Muscle layer of duodenum (tissue), 2 donors: ENCODE measurements around the gene CCDC88C.

Experiments used
- H3K27ac ChIP-seq: one replicate; pipeline ENCODE4 v1.7.0; 2013; ENCODE audit warnings: mild to moderate bottlenecking, low read length
- H3K27me3 ChIP-seq: one replicate; pipeline ENCODE4 v1.7.0; 2013; ENCODE audit warnings: low read depth, mild to moderate bottlenecking, control low read depth, low read length
- H3K36me3 ChIP-seq, 2 donors: one replicate each; pipeline ENCODE4 v1.7.0; 2013; ENCODE audit warnings: low read length in 2 of 2, control low read depth in 1 of 2, mild to moderate bottlenecking in 1 of 2; ENCODE audit not compliant: insufficient read depth in 2 of 2, control insufficient read depth in 1 of 2
- H3K4me1 ChIP-seq, 2 donors: one replicate each; pipeline ENCODE4 v1.7.0; 2013; ENCODE audit warnings: low read length in 2 of 2, mild to moderate bottlenecking in 2 of 2, control low read depth in 1 of 2, moderate library complexity in 1 of 2; ENCODE audit not compliant: insufficient read depth in 2 of 2, control insufficient read depth in 1 of 2
- H3K4me3 ChIP-seq, 2 donors: one replicate each; pipeline ENCODE4 v1.7.0; 2013; ENCODE audit warnings: low read length in 2 of 2, low read depth in 1 of 2, mild to moderate bottlenecking in 1 of 2
- H3K9me3 ChIP-seq, 2 donors: one replicate each; pipeline ENCODE4 v1.7.0; 2013; ENCODE audit warnings: low read length in 2 of 2, control low read depth in 1 of 2, mild to moderate bottlenecking in 1 of 2; ENCODE audit not compliant: control insufficient read depth in 1 of 2
- donor health status: healthy.

Gene CCDC88C

GRCh38 chr14:91381801-91382670, 35.6 kb downstream of the CCDC88C start:
- Histone ChIP-seq H3K36me3 (no peaks in the 10 kb centered on the region), H3K27ac (no peak overlapping the region), H3K4me3 (no peak overlapping the region), H3K9me3 (no peaks in the 10 kb centered on the region), H3K27me3 (no peaks in the 10 kb centered on the region), H3K4me1 (peaks cover 12 to 32% of the 10 kb centered on the region in 2 donors)

DNA sequence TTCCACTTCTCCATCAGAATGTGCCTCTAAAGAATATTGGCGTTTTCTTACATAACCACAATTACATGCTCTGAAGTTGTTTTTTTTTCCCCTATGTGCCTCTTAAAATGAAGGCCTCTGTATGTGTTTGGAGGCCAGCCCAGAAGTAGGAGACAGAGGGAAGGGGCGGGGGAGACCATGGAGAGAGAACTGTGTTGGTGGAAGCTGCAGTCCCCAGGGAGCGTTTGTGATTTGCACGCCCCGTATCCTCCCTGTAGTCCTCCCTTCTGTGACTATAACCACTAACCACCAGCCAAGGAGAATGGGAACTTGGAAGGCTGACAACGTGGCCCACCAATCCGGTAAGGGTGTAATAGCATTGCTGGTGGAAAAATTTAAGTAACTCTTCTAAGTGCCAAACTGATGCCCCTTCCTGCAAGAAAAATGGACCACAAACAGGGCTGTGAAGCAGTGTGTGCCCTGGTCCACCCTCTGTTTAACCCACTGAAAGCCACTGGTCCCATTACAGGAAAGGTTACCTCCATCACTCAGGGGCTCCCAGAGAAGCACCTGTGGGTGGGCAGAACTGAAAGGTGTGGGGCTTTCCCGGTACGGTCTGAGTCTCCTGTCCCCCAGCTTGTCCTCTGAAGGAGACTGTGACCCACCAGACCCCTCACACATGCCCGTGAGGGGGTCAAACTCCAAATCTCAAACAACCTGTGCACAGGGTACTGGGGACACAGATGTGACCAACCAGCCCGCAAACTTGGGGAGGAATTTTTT, 36.8 kb downstream of the CCDC88C start:
- Histone ChIP-seq H3K4me3 (no peak overlapping the region), H3K9me3 (no peaks in the 10 kb centered on the region), H3K36me3 (no peaks in the 10 kb centered on the region), H3K27ac (no peak overlapping the region), H3K4me1 (peaks cover 12 to 32% of the 10 kb centered on the region in 2 donors), H3K27me3 (no peaks in the 10 kb centered on the region)

DNA sequence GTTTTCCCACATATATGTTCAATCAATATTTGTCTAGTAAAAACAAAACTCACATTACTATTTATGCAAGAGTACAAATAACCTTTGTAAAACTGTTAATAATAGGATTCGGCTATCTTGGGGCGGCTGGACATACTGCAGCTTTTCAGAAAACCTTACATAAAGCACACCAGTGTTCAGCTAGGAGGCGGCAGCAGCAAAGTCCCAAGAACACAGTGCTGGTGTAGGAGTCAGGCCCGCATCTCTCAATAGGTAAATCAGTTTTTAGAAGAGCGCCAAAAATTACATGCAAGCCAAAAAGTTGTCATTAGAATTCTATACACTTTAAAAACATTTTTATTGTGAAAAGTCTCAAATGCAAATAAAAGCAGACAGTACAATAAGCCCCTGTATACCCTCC, 37.5 kb downstream of the CCDC88C start:
- Histone ChIP-seq H3K27ac (no peak overlapping the region), H3K4me3 (no peak overlapping the region), H3K27me3 (no peaks in the 10 kb centered on the region), H3K9me3 (no peaks in the 10 kb centered on the region), H3K4me1 (peaks cover 12 to 32% of the 10 kb centered on the region in 2 donors), H3K36me3 (no peaks in the 10 kb centered on the region)

DNA sequence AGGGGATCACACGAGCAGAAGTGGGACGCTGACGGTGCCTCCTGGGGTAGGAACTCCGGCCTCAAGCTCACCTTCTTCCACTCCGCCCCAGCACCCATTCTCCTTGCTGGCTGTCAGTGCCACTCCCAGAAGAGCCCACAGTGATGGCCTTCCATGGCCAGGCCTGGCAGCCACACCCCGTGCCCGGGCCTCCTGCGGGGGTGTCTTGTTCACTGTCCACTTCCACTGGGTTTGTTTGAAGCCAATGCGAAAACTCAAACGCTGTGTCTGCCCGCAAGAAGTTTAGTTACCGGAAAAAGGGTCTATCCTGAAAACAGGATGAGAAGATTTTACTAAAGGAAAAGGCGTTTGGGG, 38.1 kb downstream of the CCDC88C start:
- Histone ChIP-seq H3K27ac (no peak overlapping the region), H3K9me3 (no peaks in the 10 kb centered on the region), H3K27me3 (no peaks in the 10 kb centered on the region), H3K36me3 (no peaks in the 10 kb centered on the region), H3K4me3 (no peak overlapping the region), H3K4me1 (peaks cover 12 to 32% of the 10 kb centered on the region in 2 donors)

- H3K27me3 ChIP-seq, result no peaks in the 10 kb centered on the region
- H3K27ac ChIP-seq, result no peak overlapping the region
- H3K9me3 ChIP-seq, result no peaks in the 10 kb centered on the region
- peaks cover 12 to 36% of the 10 kb centered on the region in 2 donors for H3K4me1 ChIP-seq
- no peak overlapping the region for H3K4me3 ChIP-seq
- H3K36me3 ChIP-seq, result no peaks in the 10 kb centered on the region
Measured at GRCh38 chr14:91378930-91379578, 38.6 kb downstream of the CCDC88C start.

- no peak overlapping the region for H3K27ac ChIP-seq
- H3K27me3 ChIP-seq, result no peaks in the 10 kb centered on the region
- no peaks in the 10 kb centered on the region for H3K9me3 ChIP-seq
- H3K4me3 ChIP-seq, result no peak overlapping the region
- H3K4me1 ChIP-seq, result peaks cover 13 to 42% of the 10 kb centered on the region in 2 donors
- H3K36me3 ChIP-seq, result no peaks in the 10 kb centered on the region
Measured at GRCh38 chr14:91377700-91378652, 39.6 kb downstream of the CCDC88C start.

DNA sequence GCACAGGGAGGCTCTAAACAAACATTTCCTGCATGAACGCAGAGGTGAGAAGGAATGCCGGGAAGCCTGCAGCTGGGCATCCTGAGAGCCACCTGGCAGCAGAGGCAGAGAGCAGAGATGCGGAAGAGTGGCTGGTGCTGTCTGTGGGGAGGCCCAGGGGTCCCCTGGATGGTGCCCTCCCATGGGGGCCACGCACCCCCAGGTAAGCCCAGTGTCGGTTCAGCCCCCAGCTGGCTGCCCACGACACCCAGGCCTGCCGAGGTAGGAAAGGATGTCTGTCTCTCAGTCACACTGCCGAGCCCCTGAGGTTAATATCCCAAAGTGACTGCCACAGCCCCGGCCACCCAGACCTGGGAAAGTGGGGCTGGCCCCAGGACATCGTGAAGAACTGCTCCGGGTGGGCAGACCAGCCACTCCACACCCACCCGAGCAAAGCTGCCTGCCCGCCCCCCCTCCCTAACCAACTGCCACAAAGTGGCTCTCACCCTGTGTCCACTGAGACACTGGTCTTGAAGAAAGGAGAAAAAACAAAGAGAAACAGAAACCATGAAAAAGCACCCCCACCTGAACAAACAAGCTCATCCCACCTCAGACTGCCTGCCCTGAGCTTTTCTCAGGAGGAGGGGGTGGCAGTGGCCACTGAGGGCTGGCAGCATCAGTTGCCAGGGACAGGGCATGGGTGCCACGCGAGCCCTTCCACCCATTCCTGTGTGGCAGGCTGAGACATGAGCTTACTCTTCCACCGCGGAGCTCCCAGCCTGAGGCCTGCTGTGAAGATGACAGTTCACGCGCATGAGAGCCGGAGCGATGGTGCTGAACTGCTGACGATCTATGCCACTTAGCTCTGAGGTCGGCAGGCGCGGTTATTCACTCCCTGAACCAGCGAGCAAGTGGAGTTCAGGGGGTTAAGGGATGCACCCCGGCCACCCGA, 40.8 kb downstream of the CCDC88C start:
- Histone ChIP-seq H3K27me3 (no peaks in the 10 kb centered on the region), H3K36me3 (no peaks in the 10 kb centered on the region), H3K9me3 (no peaks in the 10 kb centered on the region), H3K4me1 (peaks cover 18 to 44% of the 10 kb centered on the region in 2 donors), H3K4me3 (no peak overlapping the region), H3K27ac (no peak overlapping the region)

DNA sequence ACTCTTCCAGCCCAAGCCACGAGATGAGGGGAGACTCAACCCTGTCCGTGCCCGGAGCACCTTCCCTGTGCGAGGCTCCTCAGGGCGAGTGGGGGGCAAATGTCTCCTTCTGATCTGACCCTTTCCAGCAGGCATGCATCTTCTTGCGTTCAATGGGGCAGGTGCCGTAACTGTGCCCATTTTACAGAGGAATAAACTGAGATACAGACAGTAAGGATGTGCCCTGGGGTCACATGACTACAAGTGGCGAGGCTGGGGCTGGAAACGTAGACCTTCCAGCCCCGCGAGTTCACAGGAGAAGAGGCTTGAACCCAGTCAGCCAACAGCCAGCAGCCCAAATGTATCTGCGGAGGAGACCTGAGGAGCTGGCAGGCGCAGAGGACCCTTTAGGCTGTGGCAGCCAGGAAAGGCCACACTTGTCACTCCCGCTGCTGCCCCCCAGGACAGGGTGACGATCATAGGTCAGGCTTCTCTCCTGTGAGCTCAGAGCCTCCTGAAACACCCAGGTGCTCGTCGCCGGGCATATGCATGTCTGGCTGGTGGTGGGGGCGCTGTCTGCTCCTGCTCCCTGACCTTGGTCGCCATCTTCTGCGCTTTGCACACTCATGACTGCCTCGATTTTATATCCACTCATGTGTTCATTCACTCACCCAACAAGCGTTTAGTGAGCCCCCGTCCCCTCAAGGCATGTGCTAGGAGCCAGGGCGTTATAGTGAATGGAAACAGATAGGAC, 41.7 kb downstream of the CCDC88C start:
- Histone ChIP-seq H3K4me1 (peaks cover 18 to 44% of the 10 kb centered on the region in 2 donors), H3K36me3 (no peaks in the 10 kb centered on the region), H3K4me3 (no peak overlapping the region), H3K27me3 (no peaks in the 10 kb centered on the region), H3K27ac (no peak overlapping the region), H3K9me3 (no peaks in the 10 kb centered on the region)

- no peaks in the 10 kb centered on the region for H3K27me3 ChIP-seq
- H3K36me3 ChIP-seq, result no peaks in the 10 kb centered on the region
- no peaks in the 10 kb centered on the region for H3K9me3 ChIP-seq
- H3K4me1 ChIP-seq, result peaks cover 25 to 38% of the 10 kb centered on the region in 2 donors
- no peak overlapping the region for H3K27ac ChIP-seq
- H3K4me3 ChIP-seq, result no peak overlapping the region
Measured at GRCh38 chr14:91374879-91375702, 42.5 kb downstream of the CCDC88C start.
